GM10847 (cell line): Measurements from ENCODE around the gene SMCHD1.

Experiments used
- POLR2A ChIP-seq: IDR thresholded peaks from 2 replicates; pipeline ENCODE4 v1.6.1; 2011; ENCODE audit not compliant: insufficient read length; ENCODE audit errors: extremely low read depth

Gene SMCHD1

GRCh38 chr18:2776601-2777000 lies 121.1 kb downstream of the SMCHD1 start:
- TF ChIP-seq POLR2A = no peak

GRCh38 chr18:2777241-2777640 lies 121.7 kb downstream of the SMCHD1 start:
- no peak for TF ChIP-seq POLR2A

- TF ChIP-seq POLR2A = no peak
Observed at GRCh38 chr18:2780750-2781149, 125.2 kb downstream of the SMCHD1 start.

GRCh38 chr18:2787225-2787624 lies 131.7 kb downstream of the SMCHD1 start:
- TF ChIP-seq POLR2A = no peak

- no peak for TF ChIP-seq POLR2A
Observed at GRCh38 chr18:2792395-2792794, 136.9 kb downstream of the SMCHD1 start.

GRCh38 chr18:2794159-2794558 lies 138.6 kb downstream of the SMCHD1 start:
- no peak for TF ChIP-seq POLR2A

- no peak for TF ChIP-seq POLR2A
Observed at GRCh38 chr18:2797951-2798350, 142.4 kb downstream of the SMCHD1 start.

GRCh38 chr18:2799369-2799768 lies 143.8 kb downstream of the SMCHD1 start:
- no peak for TF ChIP-seq POLR2A

- TF ChIP-seq POLR2A = no peak
Observed at GRCh38 chr18:2805970-2806943, 150.7 kb downstream of the SMCHD1 start.

- no peak for TF ChIP-seq POLR2A
Observed at GRCh38 chr18:2811416-2811815, 155.9 kb downstream of the SMCHD1 start.

- TF ChIP-seq POLR2A = no peak
Observed at GRCh38 chr18:2814928-2815327, 159.4 kb downstream of the SMCHD1 start.

- TF ChIP-seq POLR2A = no peak
Observed at GRCh38 chr18:2818281-2818680, 162.8 kb downstream of the SMCHD1 start.

- TF ChIP-seq POLR2A = no peak
Observed at GRCh38 chr18:2821695-2822094, 166.2 kb downstream of the SMCHD1 start.

GRCh38 chr18:2822213-2822921 lies 166.8 kb downstream of the SMCHD1 start:
- TF ChIP-seq POLR2A = no peak

- TF ChIP-seq POLR2A = no peak
Observed at GRCh38 chr18:2823202-2823601, 167.7 kb downstream of the SMCHD1 start.

GRCh38 chr18:2823966-2824365 lies 168.4 kb downstream of the SMCHD1 start:
- TF ChIP-seq POLR2A = no peak

- no peak for TF ChIP-seq POLR2A
Observed at GRCh38 chr18:2824865-2825264, 169.3 kb downstream of the SMCHD1 start.

- no peak for TF ChIP-seq POLR2A
Observed at GRCh38 chr18:2825613-2826175, 170.2 kb downstream of the SMCHD1 start.
